WI38 (cell line): ENCODE measurements around the gene AGPAT4.
"Not testable (repeated sequence)": the region's sequence is repeated elsewhere in the genome, so short reads cannot be mapped to it uniquely, and the experiment has no call there.

ENCODE experiments used
- H3K4me3 ChIP-seq: 2 replicates; pipeline ENCODE4 v1.5.1; 2011; ENCODE audit warnings: low read depth, mild to moderate bottlenecking, control low read depth, low read length
- TF ChIP-seq, protein P1 (sequence below): IDR thresholded peaks from 2 replicates; pipeline ENCODE4 v1.5.1; 2012; ENCODE audit warnings: low read depth, mild to moderate bottlenecking, control low read depth, low read length

The AGPAT4 gene

GRCh38 chr6:161128680-161129196 is 145.1 kb downstream of the AGPAT4 start:
- TF ChIP-seq, protein P1, sequence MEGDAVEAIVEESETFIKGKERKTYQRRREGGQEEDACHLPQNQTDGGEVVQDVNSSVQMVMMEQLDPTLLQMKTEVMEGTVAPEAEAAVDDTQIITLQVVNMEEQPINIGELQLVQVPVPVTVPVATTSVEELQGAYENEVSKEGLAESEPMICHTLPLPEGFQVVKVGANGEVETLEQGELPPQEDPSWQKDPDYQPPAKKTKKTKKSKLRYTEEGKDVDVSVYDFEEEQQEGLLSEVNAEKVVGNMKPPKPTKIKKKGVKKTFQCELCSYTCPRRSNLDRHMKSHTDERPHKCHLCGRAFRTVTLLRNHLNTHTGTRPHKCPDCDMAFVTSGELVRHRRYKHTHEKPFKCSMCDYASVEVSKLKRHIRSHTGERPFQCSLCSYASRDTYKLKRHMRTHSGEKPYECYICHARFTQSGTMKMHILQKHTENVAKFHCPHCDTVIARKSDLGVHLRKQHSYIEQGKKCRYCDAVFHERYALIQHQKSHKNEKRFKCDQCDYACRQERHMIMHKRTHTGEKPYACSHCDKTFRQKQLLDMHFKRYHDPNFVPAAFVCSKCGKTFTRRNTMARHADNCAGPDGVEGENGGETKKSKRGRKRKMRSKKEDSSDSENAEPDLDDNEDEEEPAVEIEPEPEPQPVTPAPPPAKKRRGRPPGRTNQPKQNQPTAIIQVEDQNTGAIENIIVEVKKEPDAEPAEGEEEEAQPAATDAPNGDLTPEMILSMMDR: no peak
- H3K4me3 ChIP-seq: no peak overlapping the region

- TF ChIP-seq, protein P1: no peak
- no peak overlapping the region for H3K4me3 ChIP-seq
Observed at GRCh38 chr6:161128230-161128629, 145.6 kb downstream of the AGPAT4 start.

- TF ChIP-seq, protein P1: no peak
- H3K4me3 ChIP-seq: no peak overlapping the region
Observed at GRCh38 chr6:161127071-161127740, 146.7 kb downstream of the AGPAT4 start.

GRCh38 chr6:161125591-161125990 is 148.3 kb downstream of the AGPAT4 start:
- TF ChIP-seq, protein P1: no peak
- H3K4me3 ChIP-seq: no peak overlapping the region

GRCh38 chr6:161123319-161123718 is 150.5 kb downstream of the AGPAT4 start:
- H3K4me3 ChIP-seq: not testable (repeated sequence)

- no peak overlapping the region for H3K4me3 ChIP-seq
- TF ChIP-seq, protein P1: no peak
Observed at GRCh38 chr6:161117942-161118341, 155.9 kb downstream of the AGPAT4 start.

DNA sequence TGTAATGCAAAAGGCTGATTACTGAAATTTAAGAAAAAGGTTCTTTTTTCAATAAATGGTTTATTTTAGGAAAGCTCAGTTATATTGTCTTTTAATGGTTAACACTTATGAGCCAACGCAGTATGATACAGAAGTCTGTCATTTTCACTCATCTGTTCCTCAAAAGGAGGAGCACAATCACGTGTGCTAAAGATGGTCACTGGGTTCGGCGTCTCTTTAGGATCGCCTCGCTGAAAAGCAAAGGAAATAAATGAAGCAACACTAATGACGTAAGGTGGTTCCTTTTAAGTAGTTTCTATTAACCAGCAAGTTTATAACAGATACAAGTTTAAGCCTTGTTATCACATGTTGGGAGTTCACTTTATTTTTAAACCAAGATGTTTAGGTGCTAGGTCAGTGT is 156.6 kb downstream of the AGPAT4 start:
- H3K4me3 ChIP-seq: no peak overlapping the region
- TF ChIP-seq, protein P1: no peak

- no peak overlapping the region for H3K4me3 ChIP-seq
- TF ChIP-seq, protein P1: no peak
Observed at GRCh38 chr6:161116554-161116953, 157.3 kb downstream of the AGPAT4 start.
